Fibroblast of the aortic adventitia (primary cell): ENCODE results near the gene HABP4. TPM values are rescaled to one million over a fixed set of nuclear protein-coding genes. Genes with fewer than 3 reads are reported as not detected.
A peak's percentile ranks its signal among the peaks of the same experiment; 100 is the strongest.

Experiments
- DNase-seq: peaks from one replicate; pipeline ENCODE4 v3.0.0-alpha.2; 2010; ENCODE audit warnings: low read depth
- H3K4me3 ChIP-seq: 2 replicates; pipeline ENCODE4 v1.5.1; 2011; ENCODE audit warnings: low read depth, mild to moderate bottlenecking, control low read depth, low read length, moderate library complexity
- CTCF ChIP-seq: IDR thresholded peaks from 2 replicates; pipeline ENCODE4 v1.5.1; 2011; ENCODE audit warnings: mild to moderate bottlenecking, low read length, control low read depth, inconsistent platforms; ENCODE audit not compliant: insufficient read depth
- total RNA-seq: library from RNA; depleted of rRNA; stranded (reverse); fragments of >200 nt; gene quantifications from 2 replicates; pipeline ENCODE4 v1.2.3, GENCODE V29; 2012; ENCODE audit warnings: low replicate concordance

The HABP4 gene
- total RNA-seq, 1 donor, result 16.7 TPM

GRCh38 chr9:96448546-96449170, 1.3 kb upstream of the HABP4 start:
- DNase-seq, result peak; percentile 52
- no peak overlapping the region for H3K4me3 ChIP-seq
- no peak for TF ChIP-seq CTCF

DNA sequence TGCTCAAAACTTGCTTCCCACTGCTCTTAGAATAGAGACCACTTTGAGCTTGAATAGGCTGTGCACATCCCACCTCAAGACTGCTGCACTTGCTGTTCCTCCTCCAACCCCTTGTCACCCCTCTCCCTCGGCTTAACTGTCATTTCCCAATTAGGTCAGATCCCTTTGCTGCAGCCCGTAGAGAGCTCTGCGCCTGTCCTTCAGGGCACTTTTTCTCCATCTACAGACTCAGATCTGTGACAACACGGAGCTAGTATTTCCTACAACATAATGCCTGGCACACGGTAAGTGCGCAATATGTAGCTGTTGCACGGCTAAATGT, 485 bp upstream of the HABP4 start:
- TF ChIP-seq CTCF, result no peak
- DNase-seq, result no peak

GRCh38 chr9:96450613-96451528, 902 bp downstream of the HABP4 start:
- H3K4me3 ChIP-seq, result peak overlapping the region; percentile 90
- peak; percentile 34 for DNase-seq
- TF ChIP-seq CTCF, result no peak

More for the DNA sequence above, 485 bp upstream of the HABP4 start:
- H3K4me3 ChIP-seq, result peak overlapping the region; percentile 75

- DNase-seq, result peak; percentile 77
- H3K4me3 ChIP-seq, result no peak overlapping the region
- peak; percentile 87 for TF ChIP-seq CTCF
Measured at GRCh38 chr9:96453625-96454024, 3.7 kb downstream of the HABP4 start.

- TF ChIP-seq CTCF, result no peak
- no peak for DNase-seq
- H3K4me3 ChIP-seq, result no peak overlapping the region
Measured at GRCh38 chr9:96457266-96457665, 7.3 kb downstream of the HABP4 start.

- no peak for TF ChIP-seq CTCF
- no peak overlapping the region for H3K4me3 ChIP-seq
- no peak for DNase-seq
Measured at GRCh38 chr9:96458226-96458625, 8.3 kb downstream of the HABP4 start.
